ENCODE data around the gene CANT1. TPM values are rescaled to one million over a fixed set of nuclear protein-coding genes. Genes with fewer than 3 reads are reported as not detected.

Gene CANT1
- total RNA-seq, 1 donor from 2014 or later, result 75.1 TPM

DNA sequence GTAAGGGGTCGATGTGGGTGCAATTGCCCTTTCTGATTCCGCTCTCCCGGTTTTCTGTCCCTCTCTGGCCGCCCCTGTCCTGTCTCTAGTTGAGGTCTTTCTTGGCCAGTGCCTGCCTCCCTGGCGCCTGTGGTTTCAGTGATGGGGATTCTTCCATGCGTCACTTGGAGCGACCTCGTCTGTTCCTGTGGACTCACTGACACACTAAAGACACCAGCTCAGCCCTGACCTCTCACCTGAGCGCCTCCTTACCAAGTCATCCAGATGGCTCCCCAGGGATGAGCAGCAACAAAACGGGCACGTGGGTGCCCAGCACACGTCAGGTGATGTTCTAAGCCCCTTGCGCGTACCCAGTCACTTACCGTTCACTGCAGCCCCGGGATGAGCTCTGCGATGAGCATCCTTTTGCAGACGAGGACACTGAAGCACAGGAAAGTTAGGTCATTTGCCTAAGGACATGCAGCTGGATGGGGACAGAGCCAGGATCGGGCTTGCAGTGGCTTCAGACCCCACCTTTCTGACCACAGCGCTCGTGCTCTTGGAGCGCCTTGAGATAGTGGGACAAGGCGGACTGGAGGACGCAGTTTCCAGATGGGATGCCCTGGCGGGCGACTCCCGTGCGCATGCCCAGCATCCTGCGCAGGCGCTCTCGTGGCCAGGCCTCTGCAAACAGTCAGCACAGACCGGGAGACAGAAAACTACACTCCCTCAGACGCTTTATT lies 18.4 kb downstream of the CANT1 start:
- Mint-ChIP-seq H3K9me3 (no peaks in the 10 kb centered on the region), H3K4me3 (no peak overlapping the region), H3K4me1 (ENCODE audit: unreplicated experiment) (peaks cover 14% of the 10 kb centered on the region), H3K36me3 (peaks cover 16% of the 10 kb centered on the region), H3K27ac (no peak overlapping the region), H3K27me3 (no peaks in the 10 kb centered on the region)
- TF ChIP-seq, protein P1, sequence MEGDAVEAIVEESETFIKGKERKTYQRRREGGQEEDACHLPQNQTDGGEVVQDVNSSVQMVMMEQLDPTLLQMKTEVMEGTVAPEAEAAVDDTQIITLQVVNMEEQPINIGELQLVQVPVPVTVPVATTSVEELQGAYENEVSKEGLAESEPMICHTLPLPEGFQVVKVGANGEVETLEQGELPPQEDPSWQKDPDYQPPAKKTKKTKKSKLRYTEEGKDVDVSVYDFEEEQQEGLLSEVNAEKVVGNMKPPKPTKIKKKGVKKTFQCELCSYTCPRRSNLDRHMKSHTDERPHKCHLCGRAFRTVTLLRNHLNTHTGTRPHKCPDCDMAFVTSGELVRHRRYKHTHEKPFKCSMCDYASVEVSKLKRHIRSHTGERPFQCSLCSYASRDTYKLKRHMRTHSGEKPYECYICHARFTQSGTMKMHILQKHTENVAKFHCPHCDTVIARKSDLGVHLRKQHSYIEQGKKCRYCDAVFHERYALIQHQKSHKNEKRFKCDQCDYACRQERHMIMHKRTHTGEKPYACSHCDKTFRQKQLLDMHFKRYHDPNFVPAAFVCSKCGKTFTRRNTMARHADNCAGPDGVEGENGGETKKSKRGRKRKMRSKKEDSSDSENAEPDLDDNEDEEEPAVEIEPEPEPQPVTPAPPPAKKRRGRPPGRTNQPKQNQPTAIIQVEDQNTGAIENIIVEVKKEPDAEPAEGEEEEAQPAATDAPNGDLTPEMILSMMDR (conservative IDR thresholded peaks at IDR 0.05), result no peak
- DNase-seq (ENCODE audit: extremely low spot score, unreplicated experiment), result no peak

DNA sequence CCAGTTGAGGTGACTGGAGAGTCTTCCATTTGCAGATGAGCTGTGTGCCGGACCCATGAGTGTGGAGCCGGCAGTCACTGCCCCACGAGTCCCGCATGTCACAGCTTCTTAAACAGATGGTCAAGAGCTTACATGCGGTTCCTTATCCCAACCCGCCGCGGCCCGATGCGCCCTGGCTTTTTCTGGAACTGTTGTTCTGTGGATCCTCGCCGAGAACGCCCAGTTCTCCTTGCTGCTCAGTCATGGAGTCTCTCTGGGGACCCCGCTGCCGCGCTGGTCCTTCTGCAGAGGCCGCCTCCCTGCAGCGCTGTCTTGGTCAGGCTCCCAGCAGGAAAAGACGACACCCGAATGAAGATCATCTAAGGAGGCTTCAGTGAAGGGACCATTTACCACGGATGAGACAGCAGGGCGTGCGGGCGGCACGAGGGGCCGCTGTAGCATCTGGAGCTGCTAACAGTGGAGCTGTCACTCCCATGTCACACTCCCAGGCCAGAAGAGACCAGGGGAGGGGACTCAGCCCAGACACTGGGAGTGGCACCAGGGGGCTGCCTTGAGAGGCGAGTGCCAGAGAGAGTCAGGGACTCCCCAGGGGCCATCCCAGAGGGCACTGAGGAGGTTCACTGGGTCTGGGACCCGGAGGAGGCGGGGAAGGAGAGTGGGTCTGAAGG lies 19.1 kb downstream of the CANT1 start:
- DNase-seq (ENCODE audit: extremely low spot score, unreplicated experiment), result no peak
- H3K27ac Mint-ChIP-seq, result no peak overlapping the region
- H3K36me3 Mint-ChIP-seq, result peaks cover 12% of the 10 kb centered on the region
- peaks cover 18% of the 10 kb centered on the region for H3K4me1 Mint-ChIP-seq (ENCODE audit: unreplicated experiment)
- H3K27me3 Mint-ChIP-seq, result no peaks in the 10 kb centered on the region
- no peak overlapping the region for H3K4me3 Mint-ChIP-seq
- no peaks in the 10 kb centered on the region for H3K9me3 Mint-ChIP-seq
- TF ChIP-seq, protein P1 (conservative IDR thresholded peaks at IDR 0.05), result no peak

DNA sequence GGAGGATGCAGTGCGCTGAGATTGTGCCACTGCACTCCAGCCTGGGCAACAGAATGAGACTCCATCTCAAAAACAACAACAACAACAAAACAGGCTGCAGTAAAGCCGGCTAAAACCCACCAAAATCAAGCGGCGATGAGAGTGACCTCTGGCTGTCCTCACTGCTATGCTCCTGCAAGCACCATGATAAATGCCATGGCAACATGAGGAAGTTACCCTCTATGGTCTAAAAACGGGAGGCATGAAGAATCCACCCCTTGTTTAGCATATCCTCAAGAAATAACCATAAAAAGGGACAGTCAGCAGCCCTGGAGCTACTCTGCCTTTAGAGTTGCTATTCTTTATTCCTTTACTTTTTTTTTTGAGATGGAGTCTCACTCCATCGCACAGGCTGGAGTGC lies 21.4 kb downstream of the CANT1 start:
- Mint-ChIP-seq H3K36me3 (peaks cover 7% of the 10 kb centered on the region), H3K9me3 (no peaks in the 10 kb centered on the region), H3K27me3 (no peaks in the 10 kb centered on the region), H3K4me1 (ENCODE audit: unreplicated experiment) (peaks cover 17% of the 10 kb centered on the region), H3K27ac (no peak overlapping the region), H3K4me3 (no peak overlapping the region)
- no peak for DNase-seq (ENCODE audit: extremely low spot score, unreplicated experiment)
- TF ChIP-seq, protein P1 (conservative IDR thresholded peaks at IDR 0.05), result no peak

DNA sequence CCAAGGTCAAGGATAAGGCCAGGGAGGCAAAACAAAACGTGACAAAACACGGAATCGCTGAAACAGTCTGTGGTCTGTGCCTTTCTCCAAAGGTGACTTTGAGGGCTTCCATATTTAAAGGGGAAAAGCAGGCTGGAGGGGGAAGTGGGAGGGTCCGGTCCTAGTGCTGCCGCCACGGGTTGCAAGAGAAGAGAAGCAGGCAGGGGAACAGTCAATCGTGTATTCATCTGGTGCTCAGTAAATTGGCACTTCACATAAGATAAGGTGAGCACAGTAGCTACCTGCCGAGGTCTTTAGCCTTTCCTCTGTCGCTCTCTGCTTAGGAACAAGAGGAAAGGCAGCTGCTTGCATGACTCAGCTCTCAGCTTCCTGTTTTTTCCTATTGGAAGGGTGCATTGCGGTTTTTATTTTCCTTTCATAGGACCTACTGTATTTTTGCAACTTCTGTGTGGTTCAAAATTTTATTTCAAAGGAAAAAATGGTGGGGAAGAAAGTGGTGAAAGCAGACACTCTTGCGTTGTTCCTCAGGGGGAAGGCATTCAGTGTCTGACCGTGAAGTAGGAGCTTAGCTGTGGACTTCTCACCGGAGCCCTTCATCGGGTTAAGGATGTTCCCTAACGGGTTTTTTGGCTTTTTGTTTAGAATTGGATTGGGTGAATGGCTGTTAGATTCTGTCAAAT lies 22.8 kb downstream of the CANT1 start:
- H3K9me3 Mint-ChIP-seq, result no peaks in the 10 kb centered on the region
- peaks cover 3% of the 10 kb centered on the region for H3K36me3 Mint-ChIP-seq
- no peaks in the 10 kb centered on the region for H3K27me3 Mint-ChIP-seq
- H3K27ac Mint-ChIP-seq, result peak overlapping the region; percentile 87
- no peak for DNase-seq (ENCODE audit: extremely low spot score, unreplicated experiment)
- H3K4me3 Mint-ChIP-seq, result peak overlapping the region; percentile 63
- TF ChIP-seq, protein P1 (conservative IDR thresholded peaks at IDR 0.05), result no peak
- H3K4me1 Mint-ChIP-seq (ENCODE audit: unreplicated experiment), result peaks cover 13% of the 10 kb centered on the region

DNA sequence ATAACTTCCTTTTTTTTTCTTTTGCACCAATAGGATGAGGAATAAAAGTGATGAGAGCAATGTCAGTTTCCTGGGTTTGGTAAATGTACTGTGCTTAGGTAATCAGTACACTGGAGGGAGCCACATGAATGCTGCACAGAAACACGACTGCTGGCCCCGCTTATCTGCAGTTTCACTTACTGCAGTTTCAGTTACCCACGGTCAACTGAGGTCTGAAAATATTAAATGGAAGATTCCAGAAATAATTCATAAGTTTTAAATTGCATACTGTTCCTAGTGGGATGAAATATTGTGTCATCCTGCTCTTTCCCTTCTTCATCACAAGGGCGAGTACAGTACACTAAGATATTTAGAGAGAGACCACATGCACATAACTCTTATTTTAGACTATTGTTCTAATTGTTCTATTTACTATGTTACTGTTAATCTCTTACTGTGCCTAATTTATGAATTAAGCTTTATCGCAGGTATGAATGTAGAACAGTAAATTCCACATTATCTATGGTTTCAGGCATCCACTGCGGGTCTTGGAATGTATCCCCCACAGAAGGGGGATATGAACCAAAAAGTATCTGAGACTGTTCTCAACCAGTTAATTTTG lies 23.4 kb downstream of the CANT1 start:
- Mint-ChIP-seq H3K4me3 (peak overlapping the region; percentile 63), H3K27me3 (no peaks in the 10 kb centered on the region), H3K9me3 (no peaks in the 10 kb centered on the region), H3K4me1 (ENCODE audit: unreplicated experiment) (peaks cover 13% of the 10 kb centered on the region), H3K36me3 (peaks cover 3% of the 10 kb centered on the region), H3K27ac (peak overlapping the region; percentile 87)
- DNase-seq (ENCODE audit: extremely low spot score, unreplicated experiment), result no peak
- TF ChIP-seq, protein P1 (conservative IDR thresholded peaks at IDR 0.05), result peak; percentile 29
